HG02642 (cell line): ENCODE results near the gene PCDHGA10.
"Not testable (repeated sequence)": the region's sequence is repeated elsewhere in the genome, so short reads cannot be mapped to it uniquely, and the experiment has no call there.

Experiments
- ATAC-seq: cut with Tn5 transposase; IDR thresholded peaks from one replicate; pipeline ENCODE4 v1.9.1; 2021; ENCODE audit warnings: mild to moderate bottlenecking; ENCODE audit not compliant: unreplicated experiment, poor library complexity

Gene PCDHGA10

DNA sequence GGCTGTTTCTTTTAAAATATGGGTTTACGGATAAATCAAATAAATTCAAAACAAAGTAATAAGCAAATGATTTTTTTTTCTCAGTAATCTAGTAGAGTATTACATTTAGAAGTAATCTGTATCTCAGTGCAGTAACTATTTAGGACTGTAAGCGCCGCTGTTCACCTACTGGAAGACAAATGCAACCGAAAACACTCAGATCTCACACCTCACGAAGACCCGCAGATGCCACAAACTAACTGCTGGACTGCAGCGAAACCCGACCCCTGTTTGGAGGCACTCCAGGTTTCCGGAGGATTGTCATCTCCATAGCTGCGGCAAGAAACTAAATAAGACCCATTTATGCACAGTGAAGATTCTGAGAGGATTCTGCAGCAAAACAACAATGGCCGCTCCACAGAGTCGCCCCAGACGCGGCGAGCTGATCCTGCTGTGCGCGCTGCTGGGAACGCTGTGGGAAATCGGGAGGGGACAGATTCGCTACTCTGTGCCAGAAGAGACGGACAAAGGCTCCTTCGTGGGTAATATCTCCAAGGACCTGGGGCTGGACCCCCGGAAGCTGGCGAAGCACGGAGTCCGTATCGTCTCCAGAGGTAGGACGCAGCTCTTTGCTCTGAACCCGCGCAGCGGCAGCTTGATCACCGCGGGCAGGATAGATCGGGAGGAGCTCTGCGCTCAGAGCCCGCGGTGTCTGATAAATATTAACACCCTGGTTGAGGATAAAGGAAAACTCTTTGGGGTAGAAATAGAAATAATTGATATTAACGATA, 20.2 kb upstream of the PCDHGA10 start, which contains the start of gene PCDHGA8:
Gene PCDHGA8, plus strand, starts transcription at position 205 of the 770 bp plus-strand sequence. Its CDS starts 181 bp downstream, at position 386.
- no peak for ATAC-seq

DNA sequence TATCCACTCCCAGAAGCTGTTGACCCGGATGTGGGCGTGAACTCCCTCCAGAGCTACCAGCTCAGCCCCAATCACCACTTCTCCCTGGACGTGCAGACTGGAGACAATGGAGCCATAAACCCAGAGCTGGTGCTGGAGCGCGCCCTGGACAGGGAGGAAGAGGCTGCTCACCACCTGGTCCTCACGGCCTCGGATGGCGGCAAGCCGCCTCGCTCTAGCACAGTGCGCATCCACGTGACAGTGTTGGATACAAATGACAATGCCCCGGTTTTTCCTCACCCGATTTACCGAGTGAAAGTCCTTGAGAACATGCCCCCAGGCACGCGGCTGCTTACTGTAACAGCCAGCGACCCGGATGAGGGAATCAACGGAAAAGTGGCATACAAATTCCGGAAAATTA, 19.5 kb upstream of the PCDHGA10 start:
- no peak for ATAC-seq

DNA sequence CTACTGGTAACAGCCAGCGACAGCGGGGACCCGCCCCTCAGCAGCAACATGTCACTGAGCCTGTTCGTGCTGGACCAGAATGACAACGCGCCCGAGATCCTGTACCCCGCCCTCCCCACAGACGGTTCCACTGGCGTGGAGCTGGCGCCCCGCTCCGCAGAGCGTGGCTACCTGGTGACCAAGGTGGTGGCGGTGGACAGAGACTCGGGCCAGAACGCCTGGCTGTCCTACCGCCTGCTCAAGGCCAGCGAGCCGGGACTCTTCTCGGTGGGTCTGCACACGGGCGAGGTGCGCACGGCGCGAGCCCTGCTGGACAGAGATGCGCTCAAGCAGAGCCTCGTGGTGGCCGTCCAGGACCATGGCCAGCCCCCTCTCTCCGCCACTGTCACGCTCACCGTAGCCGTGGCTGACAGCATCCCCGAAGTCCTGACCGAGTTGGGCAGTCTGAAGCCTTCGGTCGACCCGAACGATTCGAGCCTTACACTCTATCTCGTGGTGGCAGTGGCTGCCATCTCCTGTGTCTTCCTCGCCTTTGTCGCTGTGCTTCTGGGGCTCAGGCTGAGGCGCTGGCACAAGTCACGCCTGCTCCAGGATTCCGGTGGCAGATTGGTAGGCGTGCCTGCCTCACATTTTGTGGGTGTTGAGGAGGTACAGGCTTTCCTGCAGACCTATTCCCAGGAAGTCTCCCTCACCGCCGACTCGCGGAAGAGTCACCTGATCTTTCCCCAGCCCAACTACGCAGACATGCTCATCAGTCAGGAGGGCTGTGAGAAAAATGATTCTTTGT, 18.2 kb upstream of the PCDHGA10 start:
- not testable (repeated sequence) for ATAC-seq

DNA sequence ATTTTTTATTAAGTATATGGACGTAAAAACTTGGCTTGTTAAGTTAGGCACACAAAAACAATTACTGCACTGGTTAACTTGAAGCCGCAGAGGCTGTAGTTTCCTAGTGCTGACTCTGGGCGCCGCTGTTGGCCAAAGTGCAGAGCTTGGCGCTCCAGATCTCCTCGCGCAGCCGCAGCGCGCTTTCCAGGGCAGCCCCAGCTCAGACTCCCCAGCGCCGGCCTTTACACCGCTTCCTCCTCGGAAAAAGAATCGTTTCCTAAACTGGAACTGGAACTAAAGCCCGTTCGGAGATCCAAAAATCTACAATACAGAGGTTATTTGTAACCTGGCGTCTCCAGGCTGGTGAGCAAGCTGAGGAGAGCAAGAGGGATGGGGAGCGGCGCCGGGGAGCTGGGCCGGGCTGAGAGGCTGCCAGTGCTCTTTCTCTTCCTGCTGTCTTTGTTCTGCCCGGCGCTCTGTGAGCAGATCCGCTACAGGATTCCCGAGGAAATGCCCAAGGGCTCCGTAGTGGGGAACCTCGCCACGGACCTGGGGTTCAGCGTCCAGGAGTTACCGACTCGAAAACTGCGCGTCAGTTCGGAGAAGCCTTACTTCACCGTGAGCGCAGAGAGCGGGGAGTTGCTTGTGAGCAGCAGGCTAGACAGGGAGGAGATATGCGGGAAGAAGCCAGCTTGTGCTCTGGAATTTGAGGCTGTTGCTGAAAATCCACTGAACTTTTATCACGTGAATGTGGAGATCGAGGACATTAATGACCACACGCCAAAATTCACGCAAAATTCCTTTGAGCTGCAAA, 14.8 kb upstream of the PCDHGA10 start, which contains the start of gene PCDHGB5:
Gene PCDHGB5, plus strand, starts transcription at position 192 of the 796 bp plus-strand sequence. Its CDS starts 181 bp downstream, at position 373.
- ATAC-seq, result peak; percentile 97

DNA sequence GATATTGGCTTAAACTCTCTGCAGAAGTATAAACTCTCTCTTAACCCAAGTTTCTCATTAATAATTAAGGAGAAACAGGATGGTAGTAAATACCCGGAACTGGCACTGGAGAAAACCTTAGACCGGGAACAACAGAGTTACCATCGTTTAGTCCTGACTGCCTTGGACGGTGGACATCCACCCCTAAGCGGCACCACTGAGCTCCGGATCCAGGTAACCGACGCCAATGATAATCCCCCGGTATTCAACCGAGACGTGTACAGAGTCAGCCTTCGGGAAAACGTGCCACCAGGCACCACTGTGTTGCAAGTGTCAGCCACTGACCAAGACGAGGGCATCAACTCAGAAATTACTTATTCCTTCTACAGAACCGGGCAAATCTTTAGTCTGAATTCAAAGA, 14.2 kb upstream of the PCDHGA10 start:
- no peak for ATAC-seq

DNA sequence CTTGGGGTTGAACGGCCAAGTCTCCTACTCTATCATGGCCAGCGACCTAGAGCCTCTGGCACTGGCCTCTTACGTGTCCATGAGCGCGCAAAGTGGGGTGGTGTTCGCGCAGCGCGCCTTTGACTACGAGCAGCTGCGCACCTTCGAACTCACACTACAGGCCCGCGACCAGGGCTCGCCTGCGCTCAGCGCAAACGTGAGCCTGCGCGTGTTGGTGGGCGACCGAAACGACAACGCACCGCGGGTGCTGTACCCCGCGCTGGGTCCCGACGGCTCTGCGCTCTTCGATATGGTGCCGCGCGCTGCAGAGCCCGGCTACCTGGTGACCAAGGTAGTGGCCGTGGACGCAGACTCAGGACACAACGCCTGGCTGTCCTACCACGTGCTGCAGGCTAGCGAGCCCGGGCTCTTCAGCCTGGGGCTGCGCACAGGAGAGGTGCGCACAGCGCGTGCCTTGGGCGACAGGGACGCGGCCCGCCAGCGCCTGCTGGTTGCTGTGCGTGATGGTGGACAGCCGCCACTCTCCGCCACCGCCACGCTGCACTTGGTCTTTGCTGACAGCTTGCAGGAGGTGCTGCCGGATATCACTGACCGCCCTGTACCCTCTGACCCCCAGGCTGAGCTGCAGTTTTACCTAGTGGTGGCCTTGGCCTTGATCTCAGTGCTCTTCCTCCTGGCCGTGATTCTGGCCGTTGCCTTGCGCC, 13.1 kb upstream of the PCDHGA10 start:
- ATAC-seq, result no peak

DNA sequence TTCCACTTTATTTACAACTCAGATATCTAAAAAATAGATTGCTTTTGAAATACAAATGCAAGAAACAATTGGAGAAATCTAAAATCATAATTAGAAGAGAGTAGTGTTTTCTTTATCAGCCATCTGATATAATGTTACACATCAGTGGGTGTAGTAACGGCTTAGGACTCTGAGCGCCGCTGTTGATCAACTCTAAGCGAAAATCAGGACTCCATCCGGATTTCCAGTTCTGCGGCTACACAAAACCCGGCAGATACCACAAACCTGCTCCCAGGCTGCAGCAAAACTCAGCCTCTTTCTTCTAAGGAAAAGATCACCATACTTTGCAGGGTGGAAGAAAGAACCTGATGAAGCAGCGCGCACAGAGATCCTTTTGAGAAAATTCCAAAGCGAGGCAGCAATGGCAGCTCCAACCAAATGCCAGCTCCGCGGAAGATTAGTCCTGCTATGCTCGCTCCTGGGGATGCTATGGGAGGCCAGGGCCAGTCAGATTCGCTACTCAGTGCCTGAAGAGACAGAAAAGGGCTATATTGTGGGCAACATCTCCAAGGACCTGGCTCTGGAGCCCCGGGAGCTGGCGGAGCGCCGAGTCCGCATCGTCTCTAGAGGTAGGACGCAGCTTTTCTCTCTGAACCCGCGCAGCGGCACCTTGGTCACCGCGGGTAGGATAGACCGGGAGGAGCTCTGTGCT, 10.1 kb upstream of the PCDHGA10 start, which contains the start of gene PCDHGA9:
Gene PCDHGA9, plus strand, starts transcription at position 226 of the 691 bp plus-strand sequence. Its CDS starts 175 bp downstream, at position 401.
- no peak for ATAC-seq

DNA sequence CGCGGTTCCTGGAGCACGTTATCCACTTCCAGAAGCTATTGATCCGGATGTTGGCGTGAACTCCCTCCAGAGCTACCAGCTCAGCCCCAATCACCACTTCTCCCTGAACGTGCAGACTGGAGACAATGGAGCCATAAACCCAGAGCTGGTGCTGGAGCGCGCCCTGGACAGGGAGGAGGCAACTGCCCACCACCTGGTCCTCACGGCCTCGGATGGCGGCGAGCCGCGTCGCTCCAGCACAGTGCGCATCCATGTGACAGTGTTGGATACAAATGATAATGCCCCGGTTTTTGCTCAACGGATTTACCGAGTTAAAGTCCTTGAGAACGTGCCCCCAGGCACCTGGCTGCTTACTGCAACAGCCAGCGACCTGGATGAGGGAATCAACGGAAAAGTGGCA, 9.4 kb upstream of the PCDHGA10 start:
- no peak for ATAC-seq

DNA sequence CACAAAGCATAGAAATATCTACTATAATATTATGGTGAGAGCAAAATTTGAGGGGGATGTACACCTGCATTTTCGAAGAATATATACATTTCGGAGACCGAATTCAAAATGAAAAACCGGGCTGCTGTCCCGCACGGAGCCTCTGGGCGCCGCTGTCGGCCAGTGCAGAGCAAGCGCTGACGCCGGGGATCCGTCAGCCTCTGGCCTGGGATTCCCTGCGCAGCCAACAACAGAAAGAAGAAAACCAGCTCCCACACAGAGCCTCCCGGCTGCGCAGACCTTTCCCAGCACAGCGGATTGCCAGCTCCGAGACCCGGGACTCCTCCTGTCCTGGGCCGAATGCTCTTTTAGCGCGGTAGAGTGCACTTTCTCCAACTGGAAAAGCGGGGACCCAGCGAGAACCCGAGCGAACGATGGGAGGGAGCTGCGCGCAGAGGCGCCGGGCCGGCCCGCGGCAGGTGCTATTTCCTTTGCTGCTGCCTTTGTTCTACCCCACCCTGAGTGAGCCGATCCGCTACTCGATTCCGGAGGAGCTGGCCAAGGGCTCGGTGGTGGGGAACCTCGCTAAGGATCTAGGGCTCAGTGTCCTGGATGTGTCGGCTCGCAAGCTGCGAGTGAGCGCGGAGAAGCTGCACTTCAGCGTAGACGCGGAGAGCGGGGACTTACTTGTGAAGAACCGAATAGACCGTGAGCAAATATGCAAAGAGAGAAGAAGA, 4.8 kb upstream of the PCDHGA10 start, which contains the start of gene PCDHGB6:
Gene PCDHGB6, plus strand, starts transcription at position 232 of the 716 bp plus-strand sequence. Its CDS starts 182 bp downstream, at position 414.
- ATAC-seq, result peak; percentile 79

DNA sequence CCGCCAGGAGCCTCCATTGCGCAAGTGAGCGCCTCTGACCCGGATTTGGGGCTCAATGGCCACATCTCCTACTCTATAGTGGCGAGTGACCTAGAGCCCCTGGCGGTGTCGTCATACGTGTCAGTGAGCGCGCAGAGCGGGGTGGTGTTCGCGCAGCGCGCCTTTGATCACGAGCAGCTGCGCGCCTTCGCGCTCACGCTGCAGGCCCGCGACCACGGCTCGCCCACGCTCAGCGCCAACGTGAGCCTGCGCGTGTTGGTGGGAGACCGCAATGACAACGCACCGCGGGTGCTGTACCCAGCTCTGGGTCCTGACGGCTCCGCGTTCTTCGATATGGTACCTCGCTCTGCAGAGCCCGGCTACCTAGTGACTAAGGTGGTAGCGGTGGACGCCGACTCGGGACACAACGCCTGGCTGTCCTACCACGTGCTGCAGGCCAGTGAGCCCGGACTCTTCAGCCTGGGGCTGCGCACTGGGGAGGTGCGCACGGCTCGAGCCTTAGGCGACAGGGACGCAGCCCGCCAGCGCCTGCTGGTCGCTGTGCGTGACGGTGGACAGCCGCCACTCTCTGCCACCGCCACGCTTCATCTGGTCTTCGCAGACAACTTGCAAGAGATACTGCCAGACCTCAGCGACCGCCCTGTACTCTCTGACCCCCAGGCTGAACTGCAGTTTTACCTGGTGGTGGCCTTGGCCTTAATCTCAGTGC, 3.0 kb upstream of the PCDHGA10 start:
- no peak for ATAC-seq

DNA sequence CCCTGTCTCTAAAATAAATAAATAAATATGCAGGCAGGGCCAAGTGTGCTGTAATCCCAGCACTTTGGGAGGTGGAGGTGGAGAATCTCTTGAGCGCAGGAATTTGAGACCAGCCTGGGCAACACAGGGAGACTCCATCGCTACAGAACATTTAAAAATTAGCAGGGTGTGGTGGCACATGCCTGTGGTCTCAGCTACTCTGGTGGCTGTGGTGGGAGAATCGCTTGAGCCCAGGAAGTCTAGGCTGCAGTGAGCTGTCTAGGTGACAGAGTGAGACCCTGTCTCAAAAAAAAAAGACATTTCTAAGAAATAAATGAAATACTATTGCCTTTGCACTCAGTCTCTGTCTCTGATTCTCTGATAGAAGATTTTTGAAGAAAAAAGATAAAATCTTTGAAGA, 1.2 kb upstream of the PCDHGA10 start:
- no peak for ATAC-seq

DNA sequence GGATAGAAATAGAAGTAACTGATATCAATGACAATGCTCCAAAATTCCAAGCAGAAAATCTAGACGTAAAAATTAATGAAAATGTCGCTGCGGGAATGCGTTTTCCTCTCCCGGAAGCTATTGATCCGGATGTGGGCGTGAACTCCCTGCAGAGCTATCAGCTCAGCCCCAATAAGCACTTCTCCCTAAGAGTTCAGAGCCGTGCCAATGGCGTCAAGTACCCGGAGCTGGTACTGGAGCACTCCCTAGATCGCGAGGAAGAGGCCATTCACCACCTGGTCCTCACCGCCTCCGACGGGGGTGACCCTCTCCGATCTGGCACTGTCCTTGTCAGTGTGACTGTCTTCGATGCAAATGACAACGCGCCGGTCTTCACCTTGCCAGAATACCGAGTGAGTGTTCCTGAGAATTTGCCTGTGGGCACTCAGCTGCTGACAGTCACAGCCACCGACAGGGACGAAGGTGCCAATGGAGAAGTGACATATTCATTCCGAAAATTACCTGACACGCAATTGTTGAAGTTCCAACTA, 818 bp downstream of the PCDHGA10 start:
- no peak for ATAC-seq

DNA sequence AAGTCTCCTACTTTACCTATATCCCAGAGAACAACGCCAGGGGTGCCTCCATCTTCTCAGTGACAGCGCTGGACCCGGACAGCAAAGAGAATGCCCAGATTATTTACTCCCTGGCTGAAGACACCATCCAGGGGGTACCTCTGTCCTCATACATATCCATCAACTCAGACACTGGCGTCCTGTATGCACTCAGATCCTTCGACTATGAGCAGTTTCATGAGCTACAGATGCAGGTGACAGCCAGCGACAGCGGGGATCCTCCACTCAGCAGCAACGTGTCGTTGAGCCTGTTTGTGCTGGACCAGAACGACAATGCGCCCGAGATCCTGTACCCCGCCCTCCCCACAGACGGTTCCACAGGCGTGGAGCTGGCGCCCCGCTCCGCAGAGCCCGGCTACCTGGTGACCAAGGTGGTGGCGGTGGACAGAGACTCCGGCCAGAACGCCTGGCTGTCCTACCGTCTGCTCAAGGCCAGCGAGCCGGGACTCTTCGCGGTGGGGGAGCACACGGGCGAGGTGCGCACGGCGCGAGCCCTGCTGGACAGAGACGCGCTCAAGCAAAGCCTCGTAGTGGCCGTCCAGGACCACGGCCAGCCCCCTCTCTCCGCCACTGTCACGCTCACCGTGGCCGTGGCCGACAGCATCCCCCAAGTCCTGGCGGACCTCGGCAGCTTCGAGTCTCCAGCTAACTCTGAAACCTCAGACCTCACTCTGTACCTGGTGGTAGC, 1.9 kb downstream of the PCDHGA10 start:
- not testable (repeated sequence) for ATAC-seq

DNA sequence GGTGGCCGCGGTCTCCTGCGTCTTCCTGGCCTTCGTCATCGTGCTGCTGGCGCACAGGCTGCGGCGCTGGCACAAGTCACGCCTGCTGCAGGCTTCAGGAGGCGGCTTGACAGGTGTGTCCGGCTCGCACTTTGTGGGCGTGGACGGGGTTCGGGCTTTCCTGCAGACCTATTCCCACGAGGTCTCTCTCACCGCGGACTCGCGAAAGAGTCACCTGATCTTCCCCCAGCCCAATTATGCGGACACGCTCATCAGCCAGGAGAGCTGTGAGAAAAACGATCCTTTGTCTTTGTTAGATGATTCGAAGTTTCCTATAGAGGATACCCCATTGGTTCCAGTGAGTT, 2.5 kb downstream of the PCDHGA10 start:
- not testable (repeated sequence) for ATAC-seq

DNA sequence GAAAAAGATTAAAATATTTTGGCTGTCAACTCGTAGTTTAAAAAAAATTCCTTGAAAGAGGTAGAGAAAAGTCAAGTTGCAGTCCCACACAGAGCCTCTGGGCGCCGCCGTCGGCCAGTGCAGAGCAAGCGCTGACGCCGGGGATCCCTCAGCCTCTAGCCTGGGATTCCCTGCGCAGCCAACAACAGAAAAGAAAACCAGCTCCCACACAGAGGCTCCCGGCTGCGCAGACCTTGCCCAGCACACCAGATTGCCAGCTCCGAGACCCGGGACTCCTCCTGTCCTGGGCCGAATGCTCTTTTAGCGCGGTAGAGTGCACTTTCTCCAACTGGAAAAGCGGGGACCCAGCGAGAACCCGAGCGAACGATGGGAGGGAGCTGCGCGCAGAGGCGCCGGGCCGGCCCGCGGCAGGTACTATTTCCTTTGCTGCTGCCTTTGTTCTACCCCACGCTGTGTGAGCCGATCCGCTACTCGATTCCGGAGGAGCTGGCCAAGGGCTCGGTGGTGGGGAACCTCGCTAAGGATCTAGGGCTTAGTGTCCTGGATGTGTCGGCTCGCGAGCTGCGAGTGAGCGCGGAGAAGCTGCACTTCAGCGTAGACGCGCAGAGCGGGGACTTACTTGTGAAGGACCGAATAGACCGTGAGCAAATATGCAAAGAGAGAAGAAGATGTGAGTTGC, 4.8 kb downstream of the PCDHGA10 start, which contains the start of gene PCDHGB7:
Gene PCDHGB7, plus strand, starts transcription at position 184 of the 679 bp plus-strand sequence. Its CDS starts 183 bp downstream, at position 367.
- peak; percentile 84 for ATAC-seq
